GM12878 (cell line): ENCODE data around the gene PROCA1. TPM values are rescaled to one million over a fixed set of nuclear protein-coding genes. Genes with fewer than 3 reads are reported as not detected.

Experiments
- ATAC-seq: fragments of 200-7000 bp; cut with Tn5 transposase; 3 replicates; pipeline ENCODE4 v1.9.1; 2020; ENCODE audit warnings: mild to moderate bottlenecking, moderate library complexity
- BruUV-seq: library from RNA; stranded (reverse); fragments of 400-500 nt; replicated peaks from 2 replicates; lab custom pipeline; 2021; lab: Mats Ljungman, UMichigan
- CTCF ChIA-PET: fragments of 300-600 bp; sonication (Branson Sonifier 250); formaldehyde crosslinking; extraction: SDS; loops from one replicate; lab custom pipeline; 2021; ENCODE audit warnings: inconsistent platforms; lab: Yijun Ruan, JAX
- POLR2A ChIA-PET: fragments of 350-600 bp; formaldehyde crosslinking; extraction: SDS; loops from one replicate; lab custom pipeline; 2021; ENCODE audit warnings: inconsistent platforms; lab: Charles Lee
- RAD21 ChIA-PET: fragments of 300-600 bp; sonication (Branson Sonifier 250); formaldehyde crosslinking; loops from one replicate; lab custom pipeline; 2023; ENCODE audit warnings: antibody characterized with exemption; ENCODE audit not compliant: unreplicated experiment; lab: Charles Lee
- SMC1A ChIA-PET: fragments of 300-600 bp; sonication (Branson Sonifier 250); formaldehyde crosslinking; loops from one replicate; lab custom pipeline; 2023; ENCODE audit not compliant: unreplicated experiment, uncharacterized antibody; lab: Charles Lee
- DNase-seq: peaks from one replicate; pipeline ENCODE4 v3.0.0-alpha.2; 2011; ENCODE audit warnings: low read depth, low spot score
- FAIRE-seq: peaks from 3 replicates; lab custom pipeline; 2011; peaks lifted over from hg19 to GRCh38; lab: Jason Lieb, UNC
- H2AFZ ChIP-seq: 2 replicates; pipeline ENCODE4 v1.6.0; 2011; ENCODE audit warnings: low read depth, low read length, control low read depth; ENCODE audit not compliant: control insufficient read depth
- H3K27ac ChIP-seq: 2 replicates; pipeline ENCODE4 v1.5.1; 2011; ENCODE audit warnings: control low read depth; ENCODE audit not compliant: control insufficient read depth, insufficient read depth
- H3K27me3 ChIP-seq, 2 experiments: replicated peaks in 1 of 2; 2 replicates each; pipeline versions ENCODE4 v1.6.0 to v1.6.1; 2011; ENCODE audit warnings: low read length in 1 of 2; ENCODE audit not compliant: control insufficient read depth in 2 of 2, insufficient read depth in 2 of 2
- H3K36me3 ChIP-seq, 2 experiments: 2 replicates each; pipeline ENCODE4 v1.5.1; 2011; ENCODE audit warnings: low read length in 1 of 2; ENCODE audit not compliant: control insufficient read depth in 2 of 2, insufficient read depth in 2 of 2
- H3K4me1 ChIP-seq: 2 replicates; pipeline ENCODE4 v1.6.1; 2011; ENCODE audit warnings: mild to moderate bottlenecking, low read length, moderate library complexity, mixed read lengths; ENCODE audit not compliant: control insufficient read depth, insufficient read depth
- H3K4me2 ChIP-seq: 2 replicates; pipeline ENCODE4 v1.6.0; 2011; ENCODE audit warnings: control low read depth; ENCODE audit not compliant: control insufficient read depth, insufficient read depth
- H3K4me3 ChIP-seq: fragments of 200-600 bp; sonication (generic); 2 replicates; pipeline ENCODE4 v1.5.1; 2016
- H3K79me2 ChIP-seq: 2 replicates; pipeline ENCODE4 v1.6.0; 2011; ENCODE audit warnings: low read length; ENCODE audit not compliant: control insufficient read depth, insufficient read depth
- H3K9ac ChIP-seq: 2 replicates; pipeline ENCODE4 v1.8.0; 2011; ENCODE audit warnings: low read length, control low read depth, mixed read lengths; ENCODE audit not compliant: control insufficient read depth, insufficient read depth
- H3K9me3 ChIP-seq: replicated peaks from 3 replicates; pipeline ENCODE4 v1.5.1; 2011; ENCODE audit warnings: mild to moderate bottlenecking, low read length; ENCODE audit not compliant: control insufficient read depth, insufficient read depth
- H4K20me1 ChIP-seq: 2 replicates; pipeline ENCODE4 v1.6.0; 2011; ENCODE audit not compliant: control insufficient read depth, insufficient read depth
- CBFB ChIP-seq: IDR thresholded peaks from 2 replicates; pipeline ENCODE4 v1.6.1; 2016; ENCODE audit warnings: antibody characterized with exemption, low read depth
- CBX5 ChIP-seq: sonication (generic); IDR thresholded peaks from 2 replicates; pipeline ENCODE4 v1.6.1; 2016; ENCODE audit warnings: low read depth, moderate library complexity, mild to moderate bottlenecking, inconsistent platforms
- EGR1 ChIP-seq, 2 experiments: IDR thresholded peaks; 1 replicate in 1 of 2; 2 replicates in 1 of 2; pipeline ENCODE4 v1.6.1; 2011 to 2012; ENCODE audit warnings: low read depth in 2 of 2, low read length in 2 of 2, borderline replicate concordance in 1 of 2, mild to moderate bottlenecking in 1 of 2, moderate library complexity in 1 of 2
- EP300 ChIP-seq, 2 experiments: fragments of 150-350 bp in 1 of 2; IDR thresholded peaks; 2 replicates each; pipeline ENCODE4 v1.6.1; 2011 to 2012; ENCODE audit warnings: low read depth in 2 of 2, low read length in 2 of 2, borderline replicate concordance in 1 of 2, improper control_type of control experiment in 1 of 2, inconsistent platforms in 1 of 2; ENCODE audit not compliant: control insufficient read depth in 1 of 2
- MAX ChIP-seq: IDR thresholded peaks from 2 replicates; pipeline ENCODE4 v1.6.1; 2012; ENCODE audit warnings: low read depth, low read length, improper control_type of control experiment
- USF1 ChIP-seq: IDR thresholded peaks from 2 replicates; pipeline ENCODE4 v1.6.1; 2011; ENCODE audit warnings: borderline replicate concordance, low read depth, mild to moderate bottlenecking, moderate library complexity, mixed read lengths, low read length; ENCODE audit not compliant: insufficient read depth; ENCODE audit errors: extremely low read length
- WGBS: methylation state at CpG from one replicate; pipeline ENCODE4 v1.1.6; 2016; ENCODE audit warnings: low lambda C conversion rate; ENCODE audit not compliant: insufficient replicate concordance, insufficient coverage; ENCODE audit errors: missing lambda C conversion rate; 5-methylcytosine and 5-hydroxymethylcytosine counted together
- in situ Hi-C: fragments of 300-500 bp; cut with MboI; formaldehyde crosslinking; loops from 9 replicates; pipeline ENCODE4 v1.14.3; 2018; ENCODE audit warnings: mixed read lengths
- intact Hi-C: fragments of 100-400 bp; cut with micrococcal nuclease; formaldehyde crosslinking; loops from one replicate; pipeline ENCODE4 v1.14.2; 2022; ENCODE audit not compliant: unreplicated experiment
- polyA plus RNA-seq, 11 experiments: library from polyadenylated mRNA; depleted of rRNA in 4 of 11; unstranded in 6 of 11; stranded (reverse) in 5 of 11; fragments of >200 nt; fragmentation: Nextera tagmentation in 4 of 11; fragmentation: Illumina TruSeq in 1 of 11; extraction: Ambion mirVana in 4 of 11; extraction: Trizol in 1 of 11; gene quantifications; 1 replicate in 1 of 11; 2 replicates in 10 of 11; pipeline versions ENCODE4 v1.2.1 to v1.2.3, GENCODE V29; 2011 to 2016; ENCODE audit warnings: inconsistent platforms in 2 of 11, missing spikeins in 2 of 11, low read depth in 1 of 11
- total RNA-seq, 4 experiments: library from RNA; depleted of rRNA in 3 of 4; stranded (reverse); fragments of >200 nt in 3 of 4; fragmentation: Illumina TruSeq in 1 of 4; extraction: Trizol in 1 of 4; gene quantifications; 2 replicates each; pipeline versions ENCODE4 v1.2.1 to v1.2.3, GENCODE V29; 2013 to 2021
- TF ChIP-seq, protein P1 (sequence below): fragments of 150-350 bp; IDR thresholded peaks from 2 replicates; pipeline ENCODE4 v1.6.1; 2016; ENCODE audit warnings: low read depth, low read length
- TF ChIP-seq, protein P2 (sequence below): fragments of 450-650 bp; formaldehyde crosslinking; IDR thresholded peaks from 2 replicates; pipeline ENCODE4 v1.5.0; 2022; ENCODE audit warnings: mild to moderate bottlenecking, missing genetic modification characterization
- TF ChIP-seq, protein P3 (sequence below): IDR thresholded peaks from 2 replicates; pipeline ENCODE4 v1.6.1; 2012; ENCODE audit warnings: mild to moderate bottlenecking, low read depth, low read length

Gene PROCA1
- total and polyA plus RNA-seq, 10 of the 15 experiments (the other 5 are each of a cell fraction or from before 2014, with no cell fraction given): 0.35 to 4.8 (median 1.4) TPM

DNA sequence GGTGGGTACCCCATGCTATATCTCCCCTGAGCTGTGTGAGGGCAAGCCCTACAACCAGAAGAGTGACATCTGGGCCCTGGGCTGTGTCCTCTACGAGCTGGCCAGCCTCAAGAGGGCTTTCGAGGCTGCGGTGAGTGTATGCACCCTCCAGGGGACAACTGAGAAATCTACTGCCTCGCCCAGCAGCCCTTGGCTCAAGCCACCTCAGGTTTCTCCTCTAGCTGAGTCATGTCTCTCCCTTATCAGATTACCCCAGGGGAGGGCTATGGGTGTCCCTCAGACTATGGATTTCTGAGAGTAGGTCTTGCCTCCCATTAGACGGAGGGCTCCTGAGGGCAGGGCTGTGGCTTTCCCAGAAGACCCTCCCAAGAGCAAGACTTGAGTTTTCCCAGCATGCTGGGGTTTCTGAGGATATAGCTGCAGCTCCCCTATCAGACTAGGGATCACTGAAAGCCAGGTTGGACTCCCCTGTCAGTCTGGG lies 23.6 kb upstream of the PROCA1 start:
- no peak overlapping the region; the same call in 1 of the 2 replicates for H3K27ac ChIP-seq
- WGBS: 29% methylated on average over 5 of the region's 5 CpGs
- ChIA-PET RAD21 (interaction anchor here (0.6 to 1.3 kb wide), 2 partner anchors 10 to 157 kb away, joined by 3 read pairs; no protein-coding TSS in a partner anchor), SMC1A (no interaction called here), POLR2A (interaction anchor here (0.6 to 17.2 kb wide), 6 partner anchors 9 to 215 kb away, joined by 3 to 485 read pairs (median 4); partner anchors contain the start of genes RPL23A, TLCD1 and TRAF4), CTCF (interaction anchor here (1.2 to 1.4 kb wide), 3 partner anchors 9 to 28 kb away, joined by 3 to 10 read pairs (median 5); no protein-coding TSS in a partner anchor)
- no TSS peak for BruUV-seq
- no peak overlapping the region for H2AFZ ChIP-seq
- peaks cover 16% of the 10 kb centered on the region for H3K79me2 ChIP-seq
- no peak overlapping the region for H3K4me2 ChIP-seq
- no peak overlapping the region for H3K9ac ChIP-seq
- peaks cover 0 to 3% of the 10 kb centered on the region in 2 experiments; a peak in 2 of 4 replicates for H3K36me3 ChIP-seq
- FAIRE-seq (no peak), ATAC-seq (no peak), DNase-seq (no peak)
- no peaks in the 10 kb centered on the region for H4K20me1 ChIP-seq
- in situ Hi-C loops: loop anchor here (25.0 kb wide), 1 partner anchor 1273 kb away; the partner anchor contains the start of gene KSR1
- intact Hi-C loops: no loop called here
- no peaks in the 10 kb centered on the region for H3K27me3 ChIP-seq
- H3K9me3 ChIP-seq: peaks cover 6% of the 10 kb centered on the region; the same call in 2 of the 3 replicates
- H3K4me3 ChIP-seq: no peak overlapping the region
- peaks cover 50% of the 10 kb centered on the region for H3K4me1 ChIP-seq
- TF ChIP-seq USF1 (no peak), CBFB (no peak), MAX (no peak), EGR1 (IDR thresholded peaks at IDR 0.05; ENCODE audit: borderline replicate concordance in 1 of 2, low read depth in 2 of 2, low read length in 2 of 2) (no peak), CBX5 (no peak), EP300 (IDR thresholded peaks at IDR 0.05; ENCODE audit: borderline replicate concordance in 1 of 2, control insufficient read depth in 1 of 2, low read depth in 2 of 2, low read length in 2 of 2) (no peak)
- TF ChIP-seq, protein P1, sequence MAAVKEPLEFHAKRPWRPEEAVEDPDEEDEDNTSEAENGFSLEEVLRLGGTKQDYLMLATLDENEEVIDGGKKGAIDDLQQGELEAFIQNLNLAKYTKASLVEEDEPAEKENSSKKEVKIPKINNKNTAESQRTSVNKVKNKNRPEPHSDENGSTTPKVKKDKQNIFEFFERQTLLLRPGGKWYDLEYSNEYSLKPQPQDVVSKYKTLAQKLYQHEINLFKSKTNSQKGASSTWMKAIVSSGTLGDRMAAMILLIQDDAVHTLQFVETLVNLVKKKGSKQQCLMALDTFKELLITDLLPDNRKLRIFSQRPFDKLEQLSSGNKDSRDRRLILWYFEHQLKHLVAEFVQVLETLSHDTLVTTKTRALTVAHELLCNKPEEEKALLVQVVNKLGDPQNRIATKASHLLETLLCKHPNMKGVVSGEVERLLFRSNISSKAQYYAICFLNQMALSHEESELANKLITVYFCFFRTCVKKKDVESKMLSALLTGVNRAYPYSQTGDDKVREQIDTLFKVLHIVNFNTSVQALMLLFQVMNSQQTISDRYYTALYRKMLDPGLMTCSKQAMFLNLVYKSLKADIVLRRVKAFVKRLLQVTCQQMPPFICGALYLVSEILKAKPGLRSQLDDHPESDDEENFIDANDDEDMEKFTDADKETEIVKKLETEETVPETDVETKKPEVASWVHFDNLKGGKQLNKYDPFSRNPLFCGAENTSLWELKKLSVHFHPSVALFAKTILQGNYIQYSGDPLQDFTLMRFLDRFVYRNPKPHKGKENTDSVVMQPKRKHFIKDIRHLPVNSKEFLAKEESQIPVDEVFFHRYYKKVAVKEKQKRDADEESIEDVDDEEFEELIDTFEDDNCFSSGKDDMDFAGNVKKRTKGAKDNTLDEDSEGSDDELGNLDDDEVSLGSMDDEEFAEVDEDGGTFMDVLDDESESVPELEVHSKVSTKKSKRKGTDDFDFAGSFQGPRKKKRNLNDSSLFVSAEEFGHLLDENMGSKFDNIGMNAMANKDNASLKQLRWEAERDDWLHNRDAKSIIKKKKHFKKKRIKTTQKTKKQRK: no peak
- TF ChIP-seq, protein P2, sequence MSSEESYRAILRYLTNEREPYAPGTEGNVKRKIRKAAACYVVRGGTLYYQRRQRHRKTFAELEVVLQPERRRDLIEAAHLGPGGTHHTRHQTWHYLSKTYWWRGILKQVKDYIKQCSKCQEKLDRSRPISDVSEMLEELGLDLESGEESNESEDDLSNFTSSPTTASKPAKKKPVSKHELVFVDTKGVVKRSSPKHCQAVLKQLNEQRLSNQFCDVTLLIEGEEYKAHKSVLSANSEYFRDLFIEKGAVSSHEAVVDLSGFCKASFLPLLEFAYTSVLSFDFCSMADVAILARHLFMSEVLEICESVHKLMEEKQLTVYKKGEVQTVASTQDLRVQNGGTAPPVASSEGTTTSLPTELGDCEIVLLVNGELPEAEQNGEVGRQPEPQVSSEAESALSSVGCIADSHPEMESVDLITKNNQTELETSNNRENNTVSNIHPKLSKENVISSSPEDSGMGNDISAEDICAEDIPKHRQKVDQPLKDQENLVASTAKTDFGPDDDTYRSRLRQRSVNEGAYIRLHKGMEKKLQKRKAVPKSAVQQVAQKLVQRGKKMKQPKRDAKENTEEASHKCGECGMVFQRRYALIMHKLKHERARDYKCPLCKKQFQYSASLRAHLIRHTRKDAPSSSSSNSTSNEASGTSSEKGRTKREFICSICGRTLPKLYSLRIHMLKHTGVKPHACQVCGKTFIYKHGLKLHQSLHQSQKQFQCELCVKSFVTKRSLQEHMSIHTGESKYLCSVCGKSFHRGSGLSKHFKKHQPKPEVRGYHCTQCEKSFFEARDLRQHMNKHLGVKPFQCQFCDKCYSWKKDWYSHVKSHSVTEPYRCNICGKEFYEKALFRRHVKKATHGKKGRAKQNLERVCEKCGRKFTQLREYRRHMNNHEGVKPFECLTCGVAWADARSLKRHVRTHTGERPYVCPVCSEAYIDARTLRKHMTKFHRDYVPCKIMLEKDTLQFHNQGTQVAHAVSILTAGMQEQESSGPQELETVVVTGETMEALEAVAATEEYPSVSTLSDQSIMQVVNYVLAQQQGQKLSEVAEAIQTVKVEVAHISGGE (CRISPR knock-in tag): no peak
- TF ChIP-seq, protein P3, sequence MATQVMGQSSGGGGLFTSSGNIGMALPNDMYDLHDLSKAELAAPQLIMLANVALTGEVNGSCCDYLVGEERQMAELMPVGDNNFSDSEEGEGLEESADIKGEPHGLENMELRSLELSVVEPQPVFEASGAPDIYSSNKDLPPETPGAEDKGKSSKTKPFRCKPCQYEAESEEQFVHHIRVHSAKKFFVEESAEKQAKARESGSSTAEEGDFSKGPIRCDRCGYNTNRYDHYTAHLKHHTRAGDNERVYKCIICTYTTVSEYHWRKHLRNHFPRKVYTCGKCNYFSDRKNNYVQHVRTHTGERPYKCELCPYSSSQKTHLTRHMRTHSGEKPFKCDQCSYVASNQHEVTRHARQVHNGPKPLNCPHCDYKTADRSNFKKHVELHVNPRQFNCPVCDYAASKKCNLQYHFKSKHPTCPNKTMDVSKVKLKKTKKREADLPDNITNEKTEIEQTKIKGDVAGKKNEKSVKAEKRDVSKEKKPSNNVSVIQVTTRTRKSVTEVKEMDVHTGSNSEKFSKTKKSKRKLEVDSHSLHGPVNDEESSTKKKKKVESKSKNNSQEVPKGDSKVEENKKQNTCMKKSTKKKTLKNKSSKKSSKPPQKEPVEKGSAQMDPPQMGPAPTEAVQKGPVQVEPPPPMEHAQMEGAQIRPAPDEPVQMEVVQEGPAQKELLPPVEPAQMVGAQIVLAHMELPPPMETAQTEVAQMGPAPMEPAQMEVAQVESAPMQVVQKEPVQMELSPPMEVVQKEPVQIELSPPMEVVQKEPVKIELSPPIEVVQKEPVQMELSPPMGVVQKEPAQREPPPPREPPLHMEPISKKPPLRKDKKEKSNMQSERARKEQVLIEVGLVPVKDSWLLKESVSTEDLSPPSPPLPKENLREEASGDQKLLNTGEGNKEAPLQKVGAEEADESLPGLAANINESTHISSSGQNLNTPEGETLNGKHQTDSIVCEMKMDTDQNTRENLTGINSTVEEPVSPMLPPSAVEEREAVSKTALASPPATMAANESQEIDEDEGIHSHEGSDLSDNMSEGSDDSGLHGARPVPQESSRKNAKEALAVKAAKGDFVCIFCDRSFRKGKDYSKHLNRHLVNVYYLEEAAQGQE: no peak
